Astrocyte of the cerebellum (primary cell): ENCODE data around the gene PPP6R2.

Experiments used
- DNase-seq: peaks from one replicate; pipeline ENCODE4 v3.0.0-alpha.2; 2011; ENCODE audit warnings: low read depth
- H3K4me3 ChIP-seq: 2 replicates; pipeline ENCODE4 v1.5.1; 2011; ENCODE audit warnings: mild to moderate bottlenecking, low read depth, low read length, moderate library complexity
- in situ Hi-C: cut with HindIII; loops from 2 replicates; pipeline ENCODE4 v1.10.0; 2017; ENCODE audit warnings: low sequenced_read_pairs
- TF ChIP-seq, protein P1 (sequence below): IDR thresholded peaks from 2 replicates; pipeline ENCODE4 v1.5.1; 2012; ENCODE audit warnings: low read length, low read depth, moderate library complexity, mild to moderate bottlenecking; ENCODE audit errors: missing control alignments

Gene PPP6R2

DNA sequence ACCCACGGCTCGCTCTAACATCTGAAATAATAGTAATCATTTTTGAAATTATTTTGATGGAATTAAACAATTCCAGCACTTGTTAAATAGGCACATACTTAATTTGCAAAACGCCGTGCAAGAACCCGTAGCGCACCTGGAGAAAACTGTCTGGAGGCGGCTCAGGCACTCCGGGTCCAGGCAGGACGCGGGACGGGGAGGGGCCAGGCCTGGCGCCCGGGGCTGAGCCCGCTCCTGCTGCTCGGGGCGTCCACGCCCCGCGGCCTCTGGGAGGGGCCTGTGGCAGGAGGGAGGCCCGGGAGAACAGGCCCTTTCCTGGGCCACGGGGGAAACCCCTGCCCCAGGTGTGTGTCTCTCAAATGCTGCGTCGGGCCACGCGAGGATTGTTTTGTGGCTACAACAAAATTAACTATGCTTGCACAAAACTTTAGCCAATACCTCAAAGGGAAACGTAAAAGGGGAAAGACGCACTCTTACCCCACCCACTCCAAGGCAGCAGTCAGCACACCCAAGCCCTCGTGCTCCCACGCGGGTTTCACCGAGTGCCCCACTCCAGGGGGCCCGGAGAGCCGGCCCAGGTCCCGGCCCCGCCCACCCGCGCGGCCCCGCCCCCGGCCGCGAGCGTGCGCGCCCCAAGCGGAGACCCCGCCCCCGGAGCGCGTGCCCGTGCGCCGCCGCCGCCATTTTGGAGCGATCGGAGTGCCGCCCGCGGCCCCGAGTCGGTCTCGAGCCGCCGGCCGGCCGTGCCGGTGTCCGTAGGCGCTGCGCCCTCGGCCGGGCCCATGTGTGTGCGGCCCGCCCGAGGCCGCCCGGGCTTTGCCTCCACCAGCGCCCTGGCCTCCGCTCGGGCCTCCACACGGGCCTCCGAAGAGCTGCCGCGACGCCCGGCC is at the start of gene PPP6R2:
Gene PPP6R2 (plus strand): TSS at position 677 of the 890 bp plus-strand sequence. CDS start 50,582 bp downstream, outside the sequence.
- TF ChIP-seq, protein P1, sequence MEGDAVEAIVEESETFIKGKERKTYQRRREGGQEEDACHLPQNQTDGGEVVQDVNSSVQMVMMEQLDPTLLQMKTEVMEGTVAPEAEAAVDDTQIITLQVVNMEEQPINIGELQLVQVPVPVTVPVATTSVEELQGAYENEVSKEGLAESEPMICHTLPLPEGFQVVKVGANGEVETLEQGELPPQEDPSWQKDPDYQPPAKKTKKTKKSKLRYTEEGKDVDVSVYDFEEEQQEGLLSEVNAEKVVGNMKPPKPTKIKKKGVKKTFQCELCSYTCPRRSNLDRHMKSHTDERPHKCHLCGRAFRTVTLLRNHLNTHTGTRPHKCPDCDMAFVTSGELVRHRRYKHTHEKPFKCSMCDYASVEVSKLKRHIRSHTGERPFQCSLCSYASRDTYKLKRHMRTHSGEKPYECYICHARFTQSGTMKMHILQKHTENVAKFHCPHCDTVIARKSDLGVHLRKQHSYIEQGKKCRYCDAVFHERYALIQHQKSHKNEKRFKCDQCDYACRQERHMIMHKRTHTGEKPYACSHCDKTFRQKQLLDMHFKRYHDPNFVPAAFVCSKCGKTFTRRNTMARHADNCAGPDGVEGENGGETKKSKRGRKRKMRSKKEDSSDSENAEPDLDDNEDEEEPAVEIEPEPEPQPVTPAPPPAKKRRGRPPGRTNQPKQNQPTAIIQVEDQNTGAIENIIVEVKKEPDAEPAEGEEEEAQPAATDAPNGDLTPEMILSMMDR = no peak
- in situ Hi-C loops = no loop called here
- no peak for DNase-seq
- H3K4me3 ChIP-seq = peak within 1 kb of the TSS; percentile 75

GRCh38 chr22:50293441-50294318 is 49.4 kb upstream of the PPP6R2 start:
- no peak for DNase-seq
- H3K4me3 ChIP-seq = peak overlapping the region; percentile 24
- in situ Hi-C loops = no loop called here
- TF ChIP-seq, protein P1 = no peak

DNA sequence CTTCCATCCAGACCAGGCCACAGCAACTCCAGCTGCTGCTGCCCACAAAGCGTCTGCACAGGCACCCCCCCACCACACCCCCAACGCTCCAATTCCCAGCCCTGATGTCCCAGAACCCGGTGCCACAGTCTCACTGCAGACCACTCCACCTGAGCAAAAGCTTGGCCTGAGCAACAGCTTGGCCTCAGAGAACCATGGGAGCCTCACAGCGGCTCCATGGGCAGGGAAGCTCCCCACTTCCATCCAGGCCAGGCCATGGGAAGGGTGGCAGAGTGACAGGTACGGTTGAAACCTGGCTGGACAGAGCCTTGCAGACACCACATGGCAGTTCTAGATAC is 48.8 kb upstream of the PPP6R2 start:
- in situ Hi-C loops = no loop called here
- DNase-seq = no peak
- TF ChIP-seq, protein P1 = no peak
- H3K4me3 ChIP-seq = no peak overlapping the region

DNA sequence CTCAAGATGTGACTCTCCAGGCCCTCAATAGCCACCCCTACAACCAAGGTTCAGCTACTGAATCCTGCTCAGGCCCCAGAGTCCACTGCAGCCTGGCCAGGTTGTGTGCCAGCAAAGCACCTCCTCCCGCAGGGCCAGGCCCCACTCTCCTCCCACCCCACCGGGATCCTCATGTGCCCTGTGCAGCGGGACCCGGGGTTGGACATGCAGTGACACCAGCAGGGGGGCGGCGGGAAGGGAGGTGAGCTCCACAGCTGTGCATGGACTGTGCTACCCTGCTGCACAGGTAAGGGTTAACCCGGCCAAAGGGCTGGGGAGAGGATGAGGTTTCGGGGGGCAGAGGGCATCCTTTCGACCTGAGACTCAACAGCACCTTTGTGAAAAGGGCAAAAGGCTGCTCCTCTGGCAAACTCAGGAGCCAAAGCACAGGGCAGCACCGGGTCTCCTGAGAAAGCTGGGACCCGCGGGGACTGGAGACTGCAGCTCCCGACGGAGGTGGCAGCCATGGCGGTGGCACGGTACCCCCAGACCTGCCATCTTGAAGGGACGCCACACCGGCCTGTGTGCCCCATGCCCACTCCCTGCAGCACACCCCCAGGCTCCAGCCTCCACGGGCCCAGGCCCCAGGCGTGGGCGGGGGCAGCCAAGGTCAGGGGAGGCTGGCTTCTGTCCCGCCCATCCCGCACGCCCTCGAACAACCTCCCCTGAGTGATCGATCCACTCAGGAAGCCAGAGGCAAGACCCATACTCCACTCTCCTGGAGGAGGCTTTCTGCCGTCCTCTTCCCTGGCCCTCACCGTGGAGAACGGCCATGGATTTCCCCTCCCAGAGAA is 46.3 kb upstream of the PPP6R2 start:
- in situ Hi-C loops = no loop called here
- no peak for DNase-seq
- H3K4me3 ChIP-seq = no peak overlapping the region
- TF ChIP-seq, protein P1 = no peak

GRCh38 chr22:50297510-50298265 is 45.4 kb upstream of the PPP6R2 start:
- TF ChIP-seq, protein P1 = no peak
- in situ Hi-C loops = no loop called here
- H3K4me3 ChIP-seq = no peak overlapping the region
- DNase-seq = no peak
